ENCODE data around the gene PLIN5.

The PLIN5 gene

DNA sequence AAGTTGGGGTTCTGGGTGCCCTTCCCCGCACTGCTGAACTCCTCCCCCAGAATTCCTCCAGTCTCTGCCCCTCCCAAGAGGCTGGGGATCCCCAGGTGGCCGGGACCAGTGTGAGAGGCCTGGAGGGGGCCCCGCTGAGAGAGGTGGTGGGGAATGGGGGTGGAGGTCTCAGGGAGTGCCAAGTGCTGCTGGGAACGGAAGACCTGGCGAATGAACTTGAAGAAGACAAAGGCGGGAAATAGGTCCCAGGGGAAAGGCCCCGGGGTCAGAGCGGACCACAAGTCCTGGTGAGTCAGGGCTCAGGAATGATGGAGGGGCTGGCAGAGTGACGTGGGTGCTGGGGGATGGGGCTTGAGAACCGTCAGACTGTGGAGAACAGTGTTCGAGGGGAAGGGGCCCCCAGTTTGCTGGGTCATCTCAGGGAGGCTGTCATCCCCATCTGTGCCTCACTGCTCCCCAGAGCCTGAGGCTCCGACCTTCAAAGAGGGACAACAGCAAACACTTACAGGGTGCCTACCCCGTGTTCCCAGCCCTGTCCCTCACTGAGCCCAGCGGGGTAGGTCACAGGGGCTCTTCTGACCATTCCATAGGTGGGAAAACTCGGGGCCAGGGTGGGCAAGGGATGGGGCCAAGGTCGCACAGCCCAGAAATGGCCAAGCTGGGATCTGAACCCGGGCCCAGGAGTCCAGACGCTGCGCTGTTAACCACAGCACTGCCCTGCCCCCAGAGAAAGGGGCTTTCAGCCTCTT is 40.4 kb upstream of the PLIN5 start:
- TF ChIP-seq GATA2 (IDR thresholded peaks at IDR 0.05; ENCODE audit: low read depth, low read length) = no peak

DNA sequence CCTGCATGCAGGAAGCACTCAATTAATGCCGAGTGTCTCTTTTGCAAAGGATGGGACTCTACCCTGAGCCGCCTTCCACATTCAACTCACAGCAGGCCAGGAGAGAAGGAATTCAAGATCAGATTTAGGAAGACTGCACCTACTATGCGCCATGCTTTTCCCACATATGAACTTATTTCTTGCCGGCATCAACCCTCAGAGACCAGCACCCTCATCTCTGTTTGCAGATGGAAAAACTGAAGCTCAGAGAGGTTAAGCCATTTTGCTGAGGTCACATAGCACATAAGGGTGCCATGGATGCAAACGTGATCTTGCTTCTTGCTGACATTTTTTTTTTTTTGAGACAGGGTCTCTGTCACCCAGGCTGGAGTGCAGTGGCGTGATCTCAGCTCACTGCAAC is 38.7 kb upstream of the PLIN5 start:
- TF ChIP-seq GATA2 (IDR thresholded peaks at IDR 0.05; ENCODE audit: low read depth, low read length) = no peak
- TF ChIP-seq GATA3 (IDR thresholded peaks at IDR 0.05; ENCODE audit: low read depth, low read length) = no peak

DNA sequence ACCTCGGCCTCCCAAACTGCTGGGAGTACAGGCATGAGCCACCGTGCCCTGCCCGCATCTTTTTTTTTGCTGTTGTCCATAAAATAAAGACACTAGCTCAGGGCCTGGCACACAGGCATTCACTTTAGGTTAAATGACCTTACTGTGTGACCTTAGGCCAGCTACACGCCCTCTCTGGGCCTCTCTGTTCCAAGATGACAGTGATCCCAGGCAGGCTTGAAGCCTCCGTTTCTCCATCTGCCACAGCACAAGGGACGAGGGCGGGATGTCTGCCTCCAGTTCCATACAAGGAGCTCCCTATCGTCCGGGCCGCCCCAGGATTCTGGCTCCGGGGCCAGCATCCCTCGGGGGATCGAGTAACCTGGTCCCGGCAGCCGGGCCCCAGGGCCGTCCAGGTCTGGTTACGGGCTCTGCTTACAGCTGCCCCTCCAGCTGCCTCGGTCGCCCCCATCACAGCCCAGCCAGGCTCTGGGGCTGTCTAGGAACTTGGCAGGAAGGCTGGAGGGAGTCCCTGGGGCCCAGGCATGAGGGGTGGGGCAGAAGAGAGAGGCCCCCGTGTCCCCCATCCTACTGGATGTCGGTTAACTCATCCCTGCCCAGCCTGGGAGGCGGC is 36.4 kb upstream of the PLIN5 start:
- TF ChIP-seq GATA2 (IDR thresholded peaks at IDR 0.05; ENCODE audit: low read depth, low read length) (no peak), GATA3 (IDR thresholded peaks at IDR 0.05; ENCODE audit: low read depth, low read length) (no peak)

DNA sequence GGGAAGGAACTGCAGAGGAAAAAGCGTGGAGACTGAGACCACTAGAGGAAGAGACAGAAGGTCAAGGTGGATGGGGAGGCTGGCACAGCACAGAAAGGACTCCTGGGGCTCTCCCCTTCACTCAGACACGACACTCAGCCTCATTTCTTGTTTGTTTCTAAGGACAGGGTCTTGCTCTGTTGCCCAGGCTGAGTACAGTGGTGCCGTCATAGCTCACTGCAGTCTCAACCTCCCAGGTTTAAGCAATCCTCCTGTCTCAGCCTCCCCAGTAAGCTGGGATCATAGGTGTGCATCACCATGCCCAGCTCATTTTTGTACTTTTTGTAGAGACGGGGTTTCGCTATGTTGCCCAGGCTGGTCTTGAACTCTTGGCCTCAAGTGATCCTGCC is 35.9 kb upstream of the PLIN5 start:
- TF ChIP-seq GATA2 (IDR thresholded peaks at IDR 0.05; ENCODE audit: low read depth, low read length) = no peak
- no peak for TF ChIP-seq GATA3 (IDR thresholded peaks at IDR 0.05; ENCODE audit: low read depth, low read length)

DNA sequence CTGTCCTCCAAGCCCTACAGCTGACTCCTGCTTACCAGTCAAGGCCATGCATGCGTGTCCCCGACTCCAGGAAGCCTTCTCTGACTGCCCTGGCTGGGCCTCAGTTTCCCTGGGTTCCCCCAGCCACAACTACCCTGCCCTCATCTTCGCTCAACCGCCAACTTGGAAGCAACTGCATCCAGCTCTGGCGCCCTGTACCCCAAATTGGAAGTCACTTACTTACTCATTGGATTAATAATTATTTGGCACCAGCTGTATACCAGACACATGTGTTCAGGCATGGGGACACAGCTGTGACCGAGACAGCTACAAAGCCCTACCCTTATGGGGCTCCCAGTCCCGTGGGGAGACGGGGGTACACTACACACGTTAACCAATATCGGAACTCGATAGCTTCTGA is 35.4 kb upstream of the PLIN5 start:
- TF ChIP-seq GATA3 (IDR thresholded peaks at IDR 0.05; ENCODE audit: low read depth, low read length) (no peak), GATA2 (IDR thresholded peaks at IDR 0.05; ENCODE audit: low read depth, low read length) (no peak)

DNA sequence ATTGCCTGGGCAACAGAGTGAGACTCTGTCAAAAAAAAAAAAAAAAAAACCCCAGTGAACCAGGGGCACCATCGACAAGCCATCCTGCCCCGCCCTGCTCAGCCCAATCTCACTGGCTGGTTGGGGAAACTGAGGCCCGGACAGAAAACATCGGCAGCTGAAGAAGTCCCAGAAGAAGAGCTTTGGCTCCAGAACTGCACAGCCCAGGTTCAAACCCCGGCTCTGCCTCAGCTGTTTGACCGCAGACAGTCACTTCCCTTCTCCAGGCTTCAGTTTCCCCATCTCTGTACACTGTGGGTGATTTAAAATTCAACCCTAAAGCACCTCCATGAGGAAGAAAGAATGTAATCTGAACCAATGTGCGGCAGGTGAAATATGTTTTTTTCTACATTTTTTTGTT is 33.9 kb upstream of the PLIN5 start:
- TF ChIP-seq GATA2 (IDR thresholded peaks at IDR 0.05; ENCODE audit: low read depth, low read length) = no peak

DNA sequence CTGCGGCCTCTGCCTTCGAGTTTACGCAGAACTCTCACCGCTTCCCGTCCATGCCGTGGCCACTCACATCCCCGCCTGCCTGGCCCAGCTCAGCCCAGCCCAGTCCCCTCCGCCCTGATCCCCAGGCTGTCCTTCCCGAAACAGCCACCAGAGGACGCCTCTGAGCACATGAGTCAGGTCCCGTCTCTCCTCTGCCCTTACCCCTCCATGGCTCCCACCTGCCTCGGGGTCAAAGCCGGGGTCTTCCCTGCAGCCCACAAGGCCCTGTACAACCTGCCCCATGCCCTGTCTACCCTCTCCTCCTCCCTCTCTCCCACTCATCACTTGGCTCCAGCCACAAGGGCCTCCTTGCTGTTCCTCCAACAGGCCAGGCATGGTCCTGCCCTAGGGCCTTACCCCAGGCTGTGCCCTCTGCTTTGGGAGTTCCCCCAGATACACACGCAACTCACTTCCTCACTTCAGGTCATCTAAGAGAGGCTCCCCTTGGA is 32.6 kb upstream of the PLIN5 start:
- TF ChIP-seq GATA3 (IDR thresholded peaks at IDR 0.05; ENCODE audit: low read depth, low read length) (no peak), GATA2 (IDR thresholded peaks at IDR 0.05; ENCODE audit: low read depth, low read length) (no peak)

DNA sequence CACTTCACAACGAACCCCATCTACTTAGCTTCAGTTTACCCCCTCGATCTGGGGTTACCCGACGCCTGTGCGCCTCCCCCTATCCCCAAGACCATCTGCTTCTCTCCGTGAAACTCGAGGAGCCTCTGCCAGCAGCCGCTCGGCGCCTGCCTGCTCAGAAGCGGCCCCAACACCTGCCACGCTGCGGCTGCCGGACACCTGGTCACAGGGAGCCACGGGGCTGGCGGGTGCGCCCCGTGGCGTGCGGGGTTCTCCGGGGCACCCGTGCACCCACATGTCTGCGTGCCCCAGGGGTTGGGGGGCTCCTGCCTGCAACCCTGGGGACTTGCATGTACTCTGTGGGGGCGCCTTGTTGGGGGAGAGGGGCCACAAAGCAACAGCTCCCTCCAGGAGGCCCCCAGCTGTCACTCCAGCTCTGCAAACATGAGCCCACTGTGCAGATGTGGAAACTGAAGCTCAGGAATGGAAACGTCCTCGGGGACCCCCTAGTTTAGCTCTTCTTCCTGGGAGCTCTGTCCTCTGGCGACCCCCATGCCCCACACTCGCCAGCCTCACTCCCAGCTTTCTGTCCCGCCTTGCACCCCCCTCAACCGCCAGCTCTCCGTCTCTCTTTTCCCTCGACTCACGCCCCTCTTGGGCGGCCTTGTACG is 31.5 kb upstream of the PLIN5 start:
- TF ChIP-seq GATA3 (IDR thresholded peaks at IDR 0.05; ENCODE audit: low read depth, low read length) = no peak
- no peak for TF ChIP-seq GATA2 (IDR thresholded peaks at IDR 0.05; ENCODE audit: low read depth, low read length)

DNA sequence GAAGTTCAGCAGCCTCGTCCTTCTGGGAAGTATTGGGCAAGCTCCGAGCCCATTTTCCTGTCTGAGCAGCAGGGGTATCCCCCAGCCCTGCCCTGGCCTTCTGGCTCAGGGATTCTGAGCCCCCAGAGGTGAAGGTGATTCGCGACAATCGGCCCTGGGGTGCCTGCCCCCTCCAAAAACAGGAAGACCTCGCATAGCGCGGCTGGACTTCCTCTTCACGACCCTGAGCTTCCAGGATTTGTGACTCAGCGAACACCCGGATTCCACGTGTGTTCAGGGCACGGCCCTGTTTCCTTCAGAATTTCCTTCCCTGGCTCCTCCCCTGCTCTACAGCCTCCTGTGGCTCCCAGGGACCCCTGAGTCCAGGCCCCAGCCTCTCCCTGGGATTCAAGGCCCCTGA is 24.5 kb upstream of the PLIN5 start, which contains the start of gene SEMA6B:
SEMA6B (minus strand) TSS at position 116 of the 400 bp plus-strand sequence. CDS start 1,227 bp downstream, outside the sequence.
- TF ChIP-seq GATA3 (IDR thresholded peaks at IDR 0.05; ENCODE audit: low read depth, low read length) = no peak
- TF ChIP-seq GATA2 (IDR thresholded peaks at IDR 0.05; ENCODE audit: low read depth, low read length) = no peak

DNA sequence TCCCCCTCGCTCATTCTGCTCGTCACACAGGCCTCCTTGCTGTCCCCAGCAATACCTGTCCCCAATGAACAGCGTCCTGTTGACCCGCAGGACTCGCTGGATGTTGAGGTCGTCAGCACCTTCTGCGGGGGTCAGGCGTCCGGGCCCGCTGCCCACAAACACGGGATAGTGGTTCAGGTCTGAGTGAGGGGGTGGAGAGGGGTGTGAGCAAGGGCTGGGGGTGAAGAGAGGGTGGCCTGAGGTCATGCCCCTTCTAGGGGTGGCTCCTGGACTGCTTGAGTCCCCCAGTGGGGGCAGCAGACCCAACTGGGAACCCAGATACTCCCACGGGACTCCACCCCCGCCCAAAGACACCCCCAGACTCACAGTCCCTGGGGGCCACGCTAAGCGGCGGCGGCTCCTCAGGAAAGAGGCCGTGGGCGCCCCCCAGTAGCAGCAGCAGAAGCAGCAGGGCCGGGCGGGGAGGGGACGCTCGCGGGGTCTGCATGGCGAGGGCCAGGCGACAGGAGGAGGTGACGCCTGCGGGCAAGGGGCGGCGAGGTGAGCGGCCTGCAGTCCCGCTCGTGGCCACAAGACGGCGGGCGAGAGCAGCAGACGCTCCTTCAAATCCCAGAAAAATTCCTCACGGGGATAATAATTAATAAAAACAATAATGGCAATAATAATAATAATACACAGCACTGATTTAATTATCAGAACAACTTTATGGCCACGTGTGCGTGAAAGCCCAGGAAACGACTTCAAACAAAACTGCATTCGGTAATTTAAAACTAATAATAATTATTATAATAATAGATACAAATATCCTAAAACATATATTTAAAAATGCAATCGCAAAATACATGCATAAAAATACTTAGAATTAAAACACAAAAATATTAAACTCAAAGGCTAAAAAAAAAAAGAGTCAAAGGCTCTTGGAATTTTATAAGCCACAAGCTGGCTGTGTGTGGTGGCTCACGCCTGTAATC is 23.2 kb upstream of the PLIN5 start:
- TF ChIP-seq GATA3 (IDR thresholded peaks at IDR 0.05; ENCODE audit: low read depth, low read length) = no peak
- TF ChIP-seq GATA2 (IDR thresholded peaks at IDR 0.05; ENCODE audit: low read depth, low read length) = no peak

DNA sequence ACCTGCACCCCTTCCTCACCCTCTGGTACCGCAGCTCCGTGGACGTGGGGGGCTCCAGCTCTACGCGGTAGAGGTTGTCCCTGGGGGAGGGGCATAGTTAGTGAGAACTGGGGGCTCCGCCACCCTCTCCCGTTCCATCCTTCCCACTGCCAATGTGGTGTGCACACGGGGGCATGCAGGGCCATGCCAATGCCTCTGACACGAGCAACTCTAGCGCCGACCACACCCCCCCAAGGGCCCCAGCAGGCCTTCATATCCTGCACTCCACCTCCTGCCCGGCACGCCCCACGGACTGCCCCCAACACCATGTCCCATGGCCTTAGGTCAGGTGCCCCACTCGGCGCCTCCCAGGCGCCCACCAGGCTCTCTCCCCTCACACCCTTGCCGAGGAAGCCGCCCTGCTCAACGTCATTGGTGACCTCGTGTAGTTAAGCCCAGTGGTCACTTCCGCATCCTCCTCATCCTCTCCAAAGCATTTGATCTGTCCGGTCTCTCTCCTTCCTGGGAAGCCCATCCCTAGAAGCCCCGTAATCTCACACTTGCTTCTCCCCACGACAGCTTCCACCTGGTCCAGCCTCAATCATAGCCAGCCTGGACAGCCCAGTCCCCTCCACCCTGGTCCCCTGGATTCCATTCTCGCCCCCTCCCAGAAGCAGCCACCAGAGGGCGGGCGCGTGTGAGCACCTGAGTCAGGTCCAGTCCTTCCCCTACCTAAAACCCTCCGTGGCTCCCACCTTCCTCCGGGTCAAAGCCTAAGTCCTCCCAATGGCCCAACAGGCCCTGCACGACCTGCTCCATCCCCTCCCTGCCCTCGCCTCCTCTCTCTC is 22.3 kb upstream of the PLIN5 start:
- TF ChIP-seq GATA2 (IDR thresholded peaks at IDR 0.05; ENCODE audit: low read depth, low read length) (no peak), GATA3 (IDR thresholded peaks at IDR 0.05; ENCODE audit: low read depth, low read length) (no peak)

DNA sequence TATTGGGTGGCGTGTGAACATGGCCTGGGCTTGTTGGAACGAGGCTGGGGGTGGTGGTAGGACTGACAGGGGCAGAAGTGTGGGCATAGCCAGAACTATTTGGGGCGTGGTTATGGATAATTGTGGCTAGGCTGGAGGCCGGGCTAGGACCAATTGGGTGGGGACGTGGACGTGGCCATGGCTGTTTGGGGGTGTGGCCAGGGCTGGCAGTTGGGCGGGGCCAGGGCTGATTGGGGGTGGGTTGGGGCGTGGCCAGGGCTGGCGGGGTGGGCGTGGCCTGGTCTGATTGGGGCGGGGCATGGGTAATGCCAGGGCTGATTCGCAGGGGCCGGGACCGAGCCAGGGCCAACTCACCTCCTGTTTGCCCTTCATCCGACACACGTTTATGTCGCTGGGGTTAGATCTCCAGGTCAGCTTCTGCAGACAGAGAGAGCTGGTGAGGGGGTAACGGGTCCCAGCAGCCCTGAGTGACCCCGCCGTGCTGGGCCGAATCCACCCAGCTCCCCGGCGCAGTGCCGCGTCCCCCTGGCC is 21.6 kb upstream of the PLIN5 start:
- TF ChIP-seq GATA2 (IDR thresholded peaks at IDR 0.05; ENCODE audit: low read depth, low read length) (no peak), GATA3 (IDR thresholded peaks at IDR 0.05; ENCODE audit: low read depth, low read length) (no peak)

All from SH-SY5Y (cell line).